Measurements from ENCODE around the gene RTEL1. TPM values are rescaled to one million over a fixed set of nuclear protein-coding genes. Genes with fewer than 3 reads are reported as not detected.

RTEL1 gene
- total RNA-seq, 2 donors from 2014 or later, result 26.8 to 34.6 TPM

DNA sequence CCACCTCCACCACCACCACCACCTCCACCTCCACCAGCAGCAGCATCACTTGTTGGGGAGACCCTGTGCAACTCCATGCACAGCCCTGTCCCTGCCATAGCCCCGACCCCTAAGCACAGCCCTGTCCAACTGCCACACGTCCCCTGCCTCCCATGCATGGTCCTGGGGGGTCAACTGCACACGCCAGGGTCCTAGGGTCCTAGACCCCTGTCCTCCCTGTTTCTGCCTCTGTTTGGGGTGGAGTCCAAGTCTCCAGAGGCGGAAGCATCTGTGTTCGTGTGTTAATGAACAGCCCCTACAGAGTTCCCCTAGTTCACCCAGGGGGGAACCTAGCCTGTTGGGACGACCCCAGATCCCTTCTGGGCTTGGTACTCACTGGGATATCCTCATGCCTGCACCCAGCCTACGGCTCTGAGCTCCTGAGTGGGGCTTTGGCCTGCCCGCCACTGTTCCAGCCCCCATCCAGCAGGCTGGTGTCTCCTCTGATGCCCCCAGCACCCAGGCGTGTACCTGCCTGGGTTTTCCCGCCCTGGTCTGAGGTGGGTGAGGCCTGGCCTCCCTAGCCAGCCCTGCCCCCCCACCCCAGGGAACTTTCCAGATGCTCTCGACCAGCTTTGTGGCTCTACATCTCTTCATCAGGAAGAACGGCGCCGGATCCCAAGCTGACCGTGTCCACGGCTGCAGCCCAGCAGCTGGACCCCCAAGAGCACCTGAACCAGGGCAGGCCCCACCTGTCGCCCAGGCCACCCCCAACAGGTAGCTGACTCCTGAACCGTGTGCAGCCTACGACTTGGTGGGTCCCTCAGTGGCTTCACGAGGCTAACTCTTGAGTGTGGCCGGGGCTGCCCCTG, 35.8 kb downstream of the RTEL1 start:
- H3K27ac Mint-ChIP-seq, result peak overlapping the region; percentile 94
- DNase-seq, result no peak
- ATAC-seq (replicated peaks in 1 of 2), result no peak
- no peak overlapping the region for H3K4me3 Mint-ChIP-seq
- no peaks in the 10 kb centered on the region for H3K27me3 Mint-ChIP-seq (ENCODE audit: low read depth)
- H3K9me3 Mint-ChIP-seq, result no peaks in the 10 kb centered on the region
- peaks cover 6% of the 10 kb centered on the region for H3K4me1 Mint-ChIP-seq (ENCODE audit: low read depth)
- peaks cover 2 to 6% of the 10 kb centered on the region in 2 donors for H3K36me3 Mint-ChIP-seq (ENCODE audit: insufficient read depth in 2 of 2)

DNA sequence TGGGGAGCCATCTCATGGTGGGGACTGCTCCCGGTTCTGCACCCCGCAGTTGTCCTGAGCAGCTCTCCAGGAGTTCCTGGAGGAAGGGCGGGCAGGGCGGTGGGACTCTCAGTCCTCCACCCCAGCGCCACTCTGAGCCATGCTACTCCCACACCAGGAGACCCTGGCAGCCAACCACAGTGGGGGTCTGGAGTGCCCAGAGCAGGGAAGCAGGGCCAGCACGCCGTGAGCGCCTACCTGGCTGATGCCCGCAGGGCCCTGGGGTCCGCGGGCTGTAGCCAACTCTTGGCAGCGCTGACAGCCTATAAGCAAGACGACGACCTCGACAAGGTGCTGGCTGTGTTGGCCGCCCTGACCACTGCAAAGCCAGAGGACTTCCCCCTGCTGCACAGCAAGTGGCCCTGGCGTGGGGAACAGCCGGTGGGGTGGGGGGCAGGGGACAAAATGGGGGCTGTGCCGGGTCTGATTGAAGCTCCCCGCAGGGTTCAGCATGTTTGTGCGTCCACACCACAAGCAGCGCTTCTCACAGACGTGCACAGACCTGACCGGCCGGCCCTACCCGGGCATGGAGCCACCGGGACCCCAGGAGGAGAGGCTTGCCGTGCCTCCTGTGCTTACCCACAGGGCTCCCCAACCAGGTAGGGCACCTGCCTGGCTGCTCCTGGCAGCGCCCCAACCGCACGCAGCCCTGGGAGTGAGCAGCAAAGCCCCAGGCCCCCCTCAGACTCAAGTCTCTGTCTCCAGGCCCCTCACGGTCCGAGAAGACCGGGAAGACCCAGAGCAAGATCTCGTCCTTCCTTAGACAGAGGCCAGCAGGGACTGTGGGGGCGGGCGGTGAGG, 36.7 kb downstream of the RTEL1 start:
- peaks cover 2 to 6% of the 10 kb centered on the region in 2 donors for H3K36me3 Mint-ChIP-seq (ENCODE audit: insufficient read depth in 2 of 2)
- DNase-seq (no peak), ATAC-seq (replicated peaks in 1 of 2) (no peak)
- H3K27me3 Mint-ChIP-seq (ENCODE audit: low read depth), result no peaks in the 10 kb centered on the region
- no peak overlapping the region for H3K27ac Mint-ChIP-seq
- H3K9me3 Mint-ChIP-seq, result no peaks in the 10 kb centered on the region
- no peak overlapping the region for H3K4me3 Mint-ChIP-seq
- H3K4me1 Mint-ChIP-seq (ENCODE audit: low read depth), result peaks cover 12% of the 10 kb centered on the region

DNA sequence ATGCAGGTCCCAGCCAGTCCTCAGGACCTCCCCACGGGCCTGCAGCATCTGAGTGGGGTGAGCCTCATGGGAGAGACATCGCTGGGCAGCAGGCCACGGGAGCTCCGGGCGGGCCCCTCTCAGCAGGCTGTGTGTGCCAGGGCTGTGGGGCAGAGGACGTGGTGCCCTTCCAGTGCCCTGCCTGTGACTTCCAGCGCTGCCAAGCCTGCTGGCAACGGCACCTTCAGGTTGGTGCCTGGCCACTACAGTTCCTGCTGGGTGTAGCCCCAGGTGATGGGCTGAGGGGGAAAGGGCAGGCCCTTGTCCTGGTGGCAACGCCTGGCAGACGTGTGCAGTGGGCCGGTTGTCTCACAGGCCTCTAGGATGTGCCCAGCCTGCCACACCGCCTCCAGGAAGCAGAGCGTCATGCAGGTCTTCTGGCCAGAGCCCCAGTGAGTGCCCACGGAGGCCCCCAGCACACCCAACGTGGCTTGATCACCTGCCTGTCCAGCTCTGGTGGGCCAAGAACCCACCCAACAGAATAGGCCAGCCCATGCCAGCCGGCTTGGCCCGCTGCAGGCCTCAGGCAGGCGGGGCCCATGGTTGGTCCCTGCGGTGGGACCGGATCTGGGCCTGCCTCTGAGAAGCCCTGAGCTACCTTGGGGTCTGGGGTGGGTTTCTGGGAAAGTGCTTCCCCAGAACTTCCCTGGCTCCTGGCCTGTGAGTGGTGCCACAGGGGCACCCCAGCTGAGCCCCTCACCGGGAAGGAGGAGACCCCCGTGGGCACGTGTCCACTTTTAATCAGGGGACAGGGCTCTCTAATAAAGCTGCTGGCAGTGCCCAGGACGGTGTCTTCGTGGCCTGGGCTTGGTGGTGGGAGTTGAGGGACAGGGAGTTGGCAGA, 37.6 kb downstream of the RTEL1 start:
- H3K27ac Mint-ChIP-seq, result no peak overlapping the region
- peaks cover 12% of the 10 kb centered on the region for H3K4me1 Mint-ChIP-seq (ENCODE audit: low read depth)
- peaks cover 2 to 6% of the 10 kb centered on the region in 2 donors for H3K36me3 Mint-ChIP-seq (ENCODE audit: insufficient read depth in 2 of 2)
- H3K9me3 Mint-ChIP-seq, result no peaks in the 10 kb centered on the region
- DNase-seq (no peak), ATAC-seq (replicated peaks in 1 of 2) (no peak)
- no peaks in the 10 kb centered on the region for H3K27me3 Mint-ChIP-seq (ENCODE audit: low read depth)
- peak overlapping the region in 1 of 2 donors; percentile 27 for H3K4me3 Mint-ChIP-seq

DNA sequence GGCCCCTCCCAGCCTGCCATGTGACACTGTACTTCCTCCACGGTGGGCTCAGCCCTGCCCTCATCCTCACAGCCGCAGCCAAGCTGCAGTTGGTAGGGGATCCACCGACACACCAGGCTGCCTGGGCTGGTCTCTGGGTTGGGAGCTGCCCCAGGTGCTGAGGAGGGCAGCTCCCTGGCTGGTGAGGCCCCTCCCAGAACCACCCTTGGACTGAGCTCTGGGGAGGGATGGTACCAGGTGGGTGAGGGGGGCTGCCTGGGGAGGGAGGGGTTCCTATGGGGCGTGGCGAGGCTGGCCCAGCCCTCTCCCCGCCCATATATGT, 38.2 kb downstream of the RTEL1 start:
- H3K27ac Mint-ChIP-seq, result no peak overlapping the region
- DNase-seq (no peak), ATAC-seq (replicated peaks in 1 of 2) (peak; percentile 32 to 38)
- H3K27me3 Mint-ChIP-seq (ENCODE audit: low read depth), result no peaks in the 10 kb centered on the region
- H3K4me3 Mint-ChIP-seq, result peak overlapping the region in 1 of 2 donors; percentile 31
- peaks cover 12% of the 10 kb centered on the region for H3K4me1 Mint-ChIP-seq (ENCODE audit: low read depth)
- H3K9me3 Mint-ChIP-seq, result no peaks in the 10 kb centered on the region
- H3K36me3 Mint-ChIP-seq (ENCODE audit: insufficient read depth in 2 of 2), result peaks cover 2 to 6% of the 10 kb centered on the region in 2 donors

DNA sequence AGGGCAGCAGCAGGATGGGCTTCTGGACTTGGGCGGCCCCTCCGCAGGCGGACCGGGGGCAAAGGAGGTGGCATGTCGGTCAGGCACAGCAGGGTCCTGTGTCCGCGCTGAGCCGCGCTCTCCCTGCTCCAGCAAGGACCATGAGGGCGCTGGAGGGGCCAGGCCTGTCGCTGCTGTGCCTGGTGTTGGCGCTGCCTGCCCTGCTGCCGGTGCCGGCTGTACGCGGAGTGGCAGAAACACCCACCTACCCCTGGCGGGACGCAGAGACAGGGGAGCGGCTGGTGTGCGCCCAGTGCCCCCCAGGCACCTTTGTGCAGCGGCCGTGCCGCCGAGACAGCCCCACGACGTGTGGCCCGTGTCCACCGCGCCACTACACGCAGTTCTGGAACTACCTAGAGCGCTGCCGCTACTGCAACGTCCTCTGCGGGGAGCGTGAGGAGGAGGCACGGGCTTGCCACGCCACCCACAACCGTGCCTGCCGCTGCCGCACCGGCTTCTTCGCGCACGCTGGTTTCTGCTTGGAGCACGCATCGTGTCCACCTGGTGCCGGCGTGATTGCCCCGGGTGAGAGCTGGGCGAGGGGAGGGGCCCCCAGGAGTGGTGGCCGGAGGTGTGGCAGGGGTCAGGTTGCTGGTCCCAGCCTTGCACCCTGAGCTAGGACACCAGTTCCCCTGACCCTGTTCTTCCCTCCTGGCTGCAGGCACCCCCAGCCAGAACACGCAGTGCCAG, 38.7 kb downstream of the RTEL1 start, which contains the start of gene TNFRSF6B:
TNFRSF6B (plus strand) TSS at position 25 of the 729 bp plus-strand sequence; CDS start at position 141, 116 bp downstream.
- Mint-ChIP-seq H3K27me3 (ENCODE audit: low read depth) (no peaks in the 10 kb centered on the region), H3K4me1 (ENCODE audit: low read depth) (peaks cover 12% of the 10 kb centered on the region), H3K36me3 (ENCODE audit: insufficient read depth in 2 of 2) (peaks cover 2 to 6% of the 10 kb centered on the region in 2 donors), H3K4me3 (peak within 1 kb of the TSS; percentile 32 to 37), H3K27ac (no peak within 1 kb of the TSS), H3K9me3 (no peaks in the 10 kb centered on the region)
- ATAC-seq (replicated peaks in 1 of 2) (peak; percentile 3 to 16), DNase-seq (no peak)

DNA sequence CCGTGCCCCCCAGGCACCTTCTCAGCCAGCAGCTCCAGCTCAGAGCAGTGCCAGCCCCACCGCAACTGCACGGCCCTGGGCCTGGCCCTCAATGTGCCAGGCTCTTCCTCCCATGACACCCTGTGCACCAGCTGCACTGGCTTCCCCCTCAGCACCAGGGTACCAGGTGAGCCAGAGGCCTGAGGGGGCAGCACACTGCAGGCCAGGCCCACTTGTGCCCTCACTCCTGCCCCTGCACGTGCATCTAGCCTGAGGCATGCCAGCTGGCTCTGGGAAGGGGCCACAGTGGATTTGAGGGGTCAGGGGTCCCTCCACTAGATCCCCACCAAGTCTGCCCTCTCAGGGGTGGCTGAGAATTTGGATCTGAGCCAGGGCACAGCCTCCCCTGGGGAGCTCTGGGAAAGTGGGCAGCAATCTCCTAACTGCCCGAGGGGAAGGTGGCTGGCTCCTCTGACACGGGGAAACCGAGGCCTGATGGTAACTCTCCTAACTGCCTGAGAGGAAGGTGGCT, 39.3 kb downstream of the RTEL1 start:
- Mint-ChIP-seq H3K4me1 (ENCODE audit: low read depth) (peaks cover 12% of the 10 kb centered on the region), H3K27ac (no peak overlapping the region), H3K36me3 (ENCODE audit: insufficient read depth in 2 of 2) (peaks cover 2 to 5% of the 10 kb centered on the region in 2 donors), H3K4me3 (peak overlapping the region; percentile 32 to 37), H3K27me3 (ENCODE audit: low read depth) (no peaks in the 10 kb centered on the region), H3K9me3 (no peaks in the 10 kb centered on the region)
- ATAC-seq (replicated peaks in 1 of 2) (no peak), DNase-seq (no peak)

DNA sequence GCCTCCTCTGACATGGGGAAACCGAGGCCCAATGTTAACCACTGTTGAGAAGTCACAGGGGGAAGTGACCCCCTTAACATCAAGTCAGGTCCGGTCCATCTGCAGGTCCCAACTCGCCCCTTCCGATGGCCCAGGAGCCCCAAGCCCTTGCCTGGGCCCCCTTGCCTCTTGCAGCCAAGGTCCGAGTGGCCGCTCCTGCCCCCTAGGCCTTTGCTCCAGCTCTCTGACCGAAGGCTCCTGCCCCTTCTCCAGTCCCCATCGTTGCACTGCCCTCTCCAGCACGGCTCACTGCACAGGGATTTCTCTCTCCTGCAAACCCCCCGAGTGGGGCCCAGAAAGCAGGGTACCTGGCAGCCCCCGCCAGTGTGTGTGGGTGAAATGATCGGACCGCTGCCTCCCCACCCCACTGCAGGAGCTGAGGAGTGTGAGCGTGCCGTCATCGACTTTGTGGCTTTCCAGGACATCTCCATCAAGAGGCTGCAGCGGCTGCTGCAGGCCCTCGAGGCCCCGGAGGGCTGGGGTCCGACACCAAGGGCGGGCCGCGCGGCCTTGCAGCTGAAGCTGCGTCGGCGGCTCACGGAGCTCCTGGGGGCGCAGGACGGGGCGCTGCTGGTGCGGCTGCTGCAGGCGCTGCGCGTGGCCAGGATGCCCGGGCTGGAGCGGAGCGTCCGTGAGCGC, 39.9 kb downstream of the RTEL1 start:
- ATAC-seq (replicated peaks in 1 of 2), result no peak
- Mint-ChIP-seq H3K36me3 (ENCODE audit: insufficient read depth in 2 of 2) (peaks cover 2% of the 10 kb centered on the region in 2 donors), H3K4me1 (ENCODE audit: low read depth) (peaks cover 12% of the 10 kb centered on the region), H3K4me3 (peak overlapping the region in 1 of 2 donors; percentile 18), H3K27me3 (ENCODE audit: low read depth) (no peaks in the 10 kb centered on the region), H3K9me3 (no peaks in the 10 kb centered on the region), H3K27ac (no peak overlapping the region)
- DNase-seq, result no peak

DNA sequence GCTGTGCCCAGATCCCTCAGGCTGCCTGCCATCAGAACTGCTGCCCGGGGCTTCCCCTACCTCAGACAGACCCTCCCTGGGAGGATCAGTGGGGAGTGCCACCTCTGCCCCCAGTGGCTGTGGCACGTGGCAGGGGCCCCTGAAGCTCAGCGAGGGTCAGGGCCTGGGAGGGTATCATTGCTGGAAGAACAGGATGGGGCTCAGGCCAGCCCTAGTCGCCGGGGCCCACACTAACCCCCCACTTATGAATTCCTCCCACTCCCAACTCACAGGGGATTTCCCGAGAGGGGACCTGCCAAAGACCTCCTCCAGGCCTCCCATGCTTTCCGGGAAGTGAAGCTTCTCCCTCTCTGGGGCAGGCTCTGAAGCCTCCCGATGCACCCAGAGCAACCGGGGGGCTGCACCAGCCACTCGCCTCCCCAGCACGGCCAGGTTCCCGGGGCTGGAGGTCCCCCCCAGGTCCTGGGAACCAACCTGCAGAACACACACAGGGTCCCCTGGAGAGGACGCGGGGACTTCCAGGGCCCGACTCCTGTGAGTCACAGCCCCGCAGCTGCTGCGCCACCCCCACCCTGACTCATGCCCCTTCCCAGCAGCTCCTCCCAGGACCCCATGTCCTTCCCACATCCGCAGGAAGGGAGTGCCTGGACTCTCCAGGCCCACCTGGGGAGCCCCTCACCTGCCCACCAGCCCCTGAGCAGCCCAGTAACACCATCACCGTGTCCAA, 40.8 kb downstream of the RTEL1 start:
- ATAC-seq (replicated peaks in 1 of 2) (peak; percentile 59 to 84), DNase-seq (peak; percentile 60 to 67)
- no peak overlapping the region for H3K27ac Mint-ChIP-seq
- no peaks in the 10 kb centered on the region for H3K36me3 Mint-ChIP-seq (ENCODE audit: insufficient read depth in 2 of 2)
- H3K4me3 Mint-ChIP-seq, result peak overlapping the region; percentile 59 to 82
- H3K4me1 Mint-ChIP-seq (ENCODE audit: low read depth), result peaks cover 12% of the 10 kb centered on the region
- H3K9me3 Mint-ChIP-seq, result no peaks in the 10 kb centered on the region
- no peaks in the 10 kb centered on the region for H3K27me3 Mint-ChIP-seq (ENCODE audit: low read depth)

DNA sequence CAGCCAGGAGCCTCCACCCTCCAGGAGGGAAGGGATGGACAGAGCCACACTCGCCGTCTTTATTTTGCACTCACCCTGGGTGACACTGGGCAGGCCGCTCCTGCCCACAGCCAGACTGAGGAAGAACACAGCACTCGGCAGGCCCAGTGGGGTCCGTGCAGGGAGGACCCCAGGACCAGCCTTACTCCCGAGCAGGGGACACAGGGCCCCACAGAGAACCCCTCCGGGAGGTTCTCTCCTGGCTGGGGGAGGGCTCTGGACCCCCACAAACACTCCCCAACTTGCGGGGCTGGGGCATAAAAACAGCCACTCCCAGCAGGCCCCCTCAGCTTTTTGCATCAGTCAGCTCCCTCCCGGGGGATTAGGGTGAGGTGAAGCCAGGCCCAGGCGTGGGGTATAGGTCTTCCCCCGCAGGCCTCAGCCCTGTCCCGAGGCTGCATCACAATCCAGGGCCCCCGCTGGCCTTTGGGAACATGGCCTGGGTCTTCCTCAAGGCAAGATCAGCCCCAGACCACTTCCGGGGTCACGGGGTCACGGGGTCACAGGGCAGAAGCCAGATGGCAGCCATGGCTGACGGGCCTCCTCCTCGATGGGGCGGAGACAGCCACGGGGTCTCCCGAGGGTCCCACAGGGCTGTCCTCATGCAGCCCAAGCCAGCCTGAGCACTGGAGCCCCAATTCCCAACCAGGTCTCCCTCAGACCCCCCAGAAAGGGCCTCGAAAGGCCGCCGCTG, 41.5 kb downstream of the RTEL1 start:
- Mint-ChIP-seq H3K9me3 (no peaks in the 10 kb centered on the region), H3K27ac (peak overlapping the region; percentile 73), H3K4me3 (peak overlapping the region in 1 of 2 donors; percentile 59), H3K4me1 (ENCODE audit: low read depth) (peaks cover 12% of the 10 kb centered on the region), H3K36me3 (ENCODE audit: insufficient read depth in 2 of 2) (no peaks in the 10 kb centered on the region), H3K27me3 (ENCODE audit: low read depth) (no peaks in the 10 kb centered on the region)
- no peak for DNase-seq
- ATAC-seq (replicated peaks in 1 of 2), result no peak

DNA sequence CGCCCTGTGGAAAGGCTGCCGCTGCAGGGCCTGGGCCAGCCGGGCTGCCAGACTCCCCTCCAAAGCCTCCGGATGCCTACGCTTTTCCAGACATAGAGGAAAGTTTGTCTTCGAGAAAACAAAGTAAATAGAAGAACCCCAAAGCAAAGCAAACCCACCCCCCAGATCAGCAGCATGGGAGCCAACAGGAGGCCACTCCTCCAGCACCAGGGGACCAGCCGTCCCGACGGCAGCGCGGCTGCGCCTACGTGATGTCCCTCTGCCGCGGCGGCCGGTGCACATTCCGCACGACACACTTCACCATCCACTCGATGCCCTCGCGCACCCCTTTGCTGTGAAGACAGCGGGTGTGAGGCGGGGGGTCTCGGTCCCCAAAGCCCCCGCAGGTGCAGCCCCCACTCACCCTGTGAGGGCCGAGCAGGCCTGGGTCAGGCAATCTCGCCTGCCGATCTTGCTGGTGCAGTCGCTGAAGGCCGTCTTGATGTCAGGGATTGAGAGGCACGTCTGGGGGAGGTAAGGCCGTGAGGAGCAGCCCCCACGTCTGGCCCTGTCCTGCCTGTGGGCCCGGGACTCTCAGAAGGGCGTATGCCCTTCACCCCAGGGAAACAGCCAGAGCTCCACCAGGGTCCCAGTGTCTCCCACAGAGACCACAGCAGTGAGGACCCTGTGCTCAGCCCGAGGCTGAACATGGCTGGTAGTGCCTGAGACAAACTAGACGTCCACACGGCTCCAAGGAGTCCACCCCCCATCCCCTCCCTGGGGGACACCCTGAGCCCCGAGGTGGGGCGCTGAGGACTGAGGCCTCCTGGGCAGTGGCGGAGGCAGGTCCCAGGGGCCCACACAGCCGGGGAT, 42.3 kb downstream of the RTEL1 start:
- H3K4me3 Mint-ChIP-seq, result no peak overlapping the region
- H3K27ac Mint-ChIP-seq, result peak overlapping the region; percentile 73
- H3K36me3 Mint-ChIP-seq (ENCODE audit: insufficient read depth in 2 of 2), result peaks cover 1 to 3% of the 10 kb centered on the region in 2 donors
- DNase-seq (no peak), ATAC-seq (replicated peaks in 1 of 2) (no peak)
- no peaks in the 10 kb centered on the region for H3K9me3 Mint-ChIP-seq
- H3K4me1 Mint-ChIP-seq (ENCODE audit: low read depth), result peaks cover 12% of the 10 kb centered on the region
- no peaks in the 10 kb centered on the region for H3K27me3 Mint-ChIP-seq (ENCODE audit: low read depth)
